H1 (cell line): Measurements from ENCODE around the gene NCK2. TPM values are rescaled to one million over a fixed set of nuclear protein-coding genes. Genes with fewer than 3 reads are reported as not detected.

Source experiments
- CTCF ChIA-PET: fragments of 300-600 bp; sonication (Branson Sonifier 250); formaldehyde crosslinking; loops from one replicate; lab custom pipeline; 2021; ENCODE audit not compliant: partially characterized antibody; lab: Charles Lee
- POLR2A ChIA-PET: fragments of 300-600 bp; sonication (Branson Sonifier 250); formaldehyde crosslinking; loops from one replicate; lab custom pipeline; 2021; ENCODE audit warnings: inconsistent platforms; ENCODE audit not compliant: partially characterized antibody; lab: Charles Lee
- DNase-seq, 2 experiments: peaks; one replicate each; pipeline versions ENCODE4 v3.0.0 to v3.0.0-alpha.2; 2010 to 2022; ENCODE audit warnings: low spot score in 2 of 2, low read depth in 1 of 2, mixed read lengths in 1 of 2
- FAIRE-seq: peaks from 2 replicates; lab custom pipeline; 2011; peaks lifted over from hg19 to GRCh38; lab: Jason Lieb, UNC
- H2AFZ ChIP-seq: 2 replicates; pipeline ENCODE4 v1.8.1; 2012; ENCODE audit warnings: low read length, inconsistent platforms
- H2AK5ac ChIP-seq: 2 replicates; pipeline ENCODE4 v1.6.1; 2013; ENCODE audit warnings: low read depth, low read length
- H2BK120ac ChIP-seq: replicated peaks from 2 replicates; pipeline ENCODE3; 2013; ENCODE audit warnings: low read depth, low read length, inconsistent platforms
- H2BK12ac ChIP-seq: 2 replicates; pipeline ENCODE4 v1.6.1; 2013; ENCODE audit warnings: low read depth, low read length
- H2BK15ac ChIP-seq: 2 replicates; pipeline ENCODE4 v1.6.1; 2013; ENCODE audit warnings: low read length
- H2BK20ac ChIP-seq: 2 replicates; pipeline ENCODE4 v1.6.1; 2013; ENCODE audit warnings: low read length
- H2BK5ac ChIP-seq: 2 replicates; pipeline ENCODE4 v1.6.1; 2013; ENCODE audit warnings: low read depth, low read length
- H3K14ac ChIP-seq: 2 replicates; pipeline ENCODE4 v1.6.1; 2013; ENCODE audit warnings: inconsistent platforms; ENCODE audit not compliant: insufficient read length
- H3K18ac ChIP-seq: 2 replicates; pipeline ENCODE4 v1.6.1; 2013; ENCODE audit warnings: low read length; ENCODE audit errors: extremely low read depth
- H3K23ac ChIP-seq: 2 replicates; pipeline ENCODE4 v1.6.1; 2013; ENCODE audit warnings: inconsistent platforms; ENCODE audit not compliant: insufficient read length
- H3K23me2 ChIP-seq: 2 replicates; pipeline ENCODE4 v1.6.1; 2013; ENCODE audit warnings: low read depth, low read length
- H3K27ac ChIP-seq: 2 replicates; pipeline ENCODE4 v1.6.1; 2011; ENCODE audit warnings: low read depth, low read length, inconsistent platforms
- H3K27me3 ChIP-seq, 4 experiments: replicated peaks in 1 of 4; 1 replicate in 1 of 4; 2 replicates in 3 of 4; pipeline versions ENCODE4 v1.6.1 to v1.8.1; 2011 to 2013; ENCODE audit warnings: low read length in 3 of 4, mild to moderate bottlenecking in 3 of 4, inconsistent platforms in 2 of 4, mixed read lengths in 2 of 4, moderate library complexity in 1 of 4; ENCODE audit not compliant: control insufficient read depth in 3 of 4, insufficient read depth in 3 of 4; ENCODE audit errors: extremely low read depth in 1 of 4
- H3K36me3 ChIP-seq, 4 experiments: 2 replicates each; pipeline versions ENCODE4 v1.6.1 to v1.8.1; 2011 to 2013; ENCODE audit warnings: mild to moderate bottlenecking in 4 of 4, low read length in 3 of 4, moderate library complexity in 2 of 4, control low read depth in 1 of 4, inconsistent platforms in 1 of 4; ENCODE audit not compliant: insufficient read depth in 4 of 4, control insufficient read depth in 2 of 4
- H3K4ac ChIP-seq: replicated peaks from 2 replicates; pipeline ENCODE3; 2013; ENCODE audit warnings: low read length, low read depth, mixed read lengths, inconsistent platforms; ENCODE audit not compliant: insufficient read length
- H3K4me1 ChIP-seq, 4 experiments: replicated peaks in 1 of 4; 1 replicate in 1 of 4; 2 replicates in 3 of 4; pipeline versions ENCODE4 v1.6.1 to v1.8.1; 2011 to 2013; ENCODE audit warnings: low read length in 3 of 4, inconsistent platforms in 2 of 4, mixed read lengths in 1 of 4; ENCODE audit not compliant: insufficient read depth in 4 of 4, control insufficient read depth in 3 of 4
- H3K4me2 ChIP-seq, 2 experiments: 2 replicates each; pipeline versions ENCODE4 v1.6.1 to v1.8.1; 2011 to 2013; ENCODE audit warnings: low read depth in 2 of 2, low read length in 2 of 2, control low read depth in 1 of 2, inconsistent platforms in 1 of 2, mild to moderate bottlenecking in 1 of 2; ENCODE audit not compliant: insufficient read depth in 1 of 2
- H3K4me3 ChIP-seq, 4 experiments: fragments of 200-600, 300-600 bp in 1 of 4; sonication (generic), shearing (Covaris generic), sonication (Bioruptor Twin) in 1 of 4; 2 replicates each; pipeline versions ENCODE4 v1.5.1 to v1.8.1; 2011 to 2016; ENCODE audit warnings: low read length in 4 of 4, low read depth in 3 of 4, control low read depth in 2 of 4, inconsistent platforms in 2 of 4, mild to moderate bottlenecking in 2 of 4, mixed read lengths in 1 of 4, moderate library complexity in 1 of 4; ENCODE audit not compliant: insufficient read depth in 2 of 4; ENCODE audit errors: extremely low read depth in 1 of 4
- H3K56ac ChIP-seq: replicated peaks from 2 replicates; pipeline ENCODE3; 2013; ENCODE audit warnings: low read depth, mild to moderate bottlenecking, mixed read lengths, low read length, inconsistent platforms; ENCODE audit not compliant: insufficient read length
- H3K79me1 ChIP-seq: 2 replicates; pipeline ENCODE4 v1.6.1; 2013; ENCODE audit warnings: low read depth, low read length, control low read depth
- H3K79me2 ChIP-seq, 2 experiments: 2 replicates each; pipeline versions ENCODE4 v1.6.1 to v1.8.1; 2012 to 2013; ENCODE audit warnings: low read length in 2 of 2, mild to moderate bottlenecking in 2 of 2, inconsistent platforms in 1 of 2; ENCODE audit not compliant: insufficient read depth in 2 of 2, control insufficient read depth in 1 of 2
- H3K9ac ChIP-seq, 4 experiments: replicated peaks in 1 of 4; 1 replicate in 1 of 4; 2 replicates in 3 of 4; pipeline versions ENCODE4 v1.6.1 to v1.8.1; 2011 to 2013; ENCODE audit warnings: low read depth in 3 of 4, low read length in 3 of 4, control low read depth in 2 of 4, mild to moderate bottlenecking in 2 of 4, moderate library complexity in 2 of 4, inconsistent platforms in 1 of 4; ENCODE audit errors: extremely low read depth in 1 of 4
- H3K9me3 ChIP-seq, 2 experiments: 2 replicates each; pipeline versions ENCODE4 v1.6.1 to v1.8.1; 2012 to 2013; ENCODE audit warnings: mild to moderate bottlenecking in 2 of 2, moderate library complexity in 2 of 2, control low read depth in 1 of 2, inconsistent platforms in 1 of 2, low read depth in 1 of 2, low read length in 1 of 2, mixed read lengths in 1 of 2; ENCODE audit not compliant: insufficient read depth in 2 of 2
- H4K20me1 ChIP-seq, 2 experiments: replicated peaks in 1 of 2; 2 replicates each; pipeline versions ENCODE3 to v1.8.1; 2011 to 2013; ENCODE audit warnings: inconsistent platforms in 2 of 2, low read length in 2 of 2, mild to moderate bottlenecking in 1 of 2; ENCODE audit not compliant: insufficient read depth in 2 of 2, control insufficient read depth in 1 of 2
- H4K5ac ChIP-seq: 2 replicates; pipeline ENCODE4 v1.6.1; 2013; ENCODE audit warnings: low read length, low read depth, mixed read lengths, inconsistent platforms; ENCODE audit not compliant: insufficient read length
- H4K8ac ChIP-seq: 2 replicates; pipeline ENCODE4 v1.8.0; 2013; ENCODE audit warnings: mild to moderate bottlenecking, moderate library complexity, low read length, inconsistent platforms; ENCODE audit not compliant: insufficient read depth; ENCODE audit errors: extremely low read depth
- H4K91ac ChIP-seq: replicated peaks from 2 replicates; pipeline ENCODE3; 2013; ENCODE audit warnings: low read length, mixed read lengths, inconsistent platforms; ENCODE audit not compliant: insufficient read length
- ATF2 ChIP-seq: IDR thresholded peaks from 2 replicates; pipeline ENCODE4 v1.6.1; 2012; ENCODE audit warnings: low read length, inconsistent platforms
- POLR2AphosphoS5 ChIP-seq: IDR thresholded peaks from 2 replicates; pipeline ENCODE4 v1.6.1; 2011; ENCODE audit warnings: low read depth, low read length
- RXRA ChIP-seq: IDR thresholded peaks from 2 replicates; pipeline ENCODE4 v1.6.1; 2011; ENCODE audit warnings: low read depth, mild to moderate bottlenecking, low read length, moderate library complexity; ENCODE audit not compliant: insufficient read depth
- WGBS, 2 experiments: shearing (Covaris generic) in 1 of 2; methylation state at CpG; one replicate each; pipeline versions ENCODE4 v1.1.6 to v1.1.7; 2013 to 2015; ENCODE audit warnings: low lambda C conversion rate in 2 of 2, mixed read lengths in 2 of 2, inconsistent platforms in 1 of 2, low coverage in 1 of 2, missing lambda C conversion rate in 1 of 2; ENCODE audit not compliant: insufficient replicate concordance in 2 of 2, insufficient coverage in 1 of 2, insufficient read length in 1 of 2; ENCODE audit errors: extremely low coverage in 1 of 2, missing lambda C conversion rate in 1 of 2; 5-methylcytosine and 5-hydroxymethylcytosine counted together
- polyA plus RNA-seq, 7 experiments: library from polyadenylated mRNA; depleted of rRNA in 3 of 7; stranded (reverse) in 5 of 7; unstranded in 2 of 7; fragments of >200 nt in 5 of 7; fragments of 200-250 nt in 2 of 7; gene quantifications; 1 replicate in 5 of 7; 2 replicates in 1 of 7; 4 replicates in 1 of 7; pipeline versions ENCODE4 v1.2.1 to v1.2.3, GENCODE V29; 2011 to 2013; ENCODE audit warnings: missing spikeins in 2 of 7, mixed read lengths in 2 of 7
- total RNA-seq: library from RNA; stranded (reverse); fragmentation: NEBNext Ultra II Directional; extraction: Animal tissue kit (Norgen Biotek cat#: 25700); gene quantifications from 2 replicates; pipeline ENCODE4 v1.2.1, GENCODE V29; 2021

NCK2 gene
- total and polyA plus RNA-seq, 2 of the 8 experiments (the other 6 are each of a cell fraction or from before 2014, with no cell fraction given): 30.3 to 65.7 TPM

GRCh38 chr2:105780606-105781005 lies 35.9 kb downstream of the NCK2 start:
- CTCF ChIA-PET: no interaction called here
- no peaks in the 10 kb centered on the region for H3K9me3 ChIP-seq
- peaks cover 4 to 19% (median 10%) of the 10 kb centered on the region in 4 experiments for H3K4me1 ChIP-seq
- no peak overlapping the region for H3K4ac ChIP-seq
- no peak overlapping the region for H2BK5ac ChIP-seq
- H2AK5ac ChIP-seq: no peak overlapping the region
- H3K27ac ChIP-seq: no peak overlapping the region
- H4K8ac ChIP-seq: no peak overlapping the region
- no peak overlapping the region for H3K23ac ChIP-seq
- H3K36me3 ChIP-seq: no peaks in the 10 kb centered on the region
- DNase-seq: no peak
- H4K5ac ChIP-seq: no peak overlapping the region
- WGBS, 2 experiments: 78% methylated on average over 5 of the region's 5 CpGs; no CpG with 5 or more reads in 1 of the 2 experiments
- TF ChIP-seq POLR2AphosphoS5 (no peak), RXRA (no peak), ATF2 (no peak)
- TF ChIP-seq, all 59 proteins: peak for 0
- Histone ChIP-seq H4K20me1 (peaks cover 10 to 37% of the 10 kb centered on the region in 2 experiments), H2BK15ac (no peak overlapping the region), H3K4me3 (no peak overlapping the region), H3K18ac (no peak overlapping the region), H3K4me2 (no peak overlapping the region; a peak in 1 of 4 replicates), H3K14ac (no peak overlapping the region), H2BK20ac (no peak overlapping the region), H3K9ac (no peak overlapping the region), H3K27me3 (no peaks in the 10 kb centered on the region), H4K91ac (no peak overlapping the region), H3K56ac (no peak overlapping the region), H3K23me2 (no peaks in the 10 kb centered on the region; the same call in 1 of the 2 replicates), H3K79me2 (peaks cover 0 to 92% of the 10 kb centered on the region in 2 experiments), H3K79me1 (peaks cover 37% of the 10 kb centered on the region), H2BK12ac (no peak overlapping the region), H2BK120ac (no peak overlapping the region), H2AFZ (no peak overlapping the region)
- no peak for FAIRE-seq
- POLR2A ChIA-PET: no interaction called here
